VCaP (cell line): ENCODE results near the gene CKLF.

Experiments used
- H3K27ac ChIP-seq: fragments of 450-650 bp; 2 replicates; pipeline ENCODE4 v1.5.1; 2017
- CTCF ChIP-seq: fragments of 450-650 bp; conservative IDR thresholded peaks from 2 replicates; pipeline ENCODE4 v1.5.1; 2017; ENCODE audit warnings: mild to moderate bottlenecking, moderate library complexity

Gene CKLF

GRCh38 chr16:66576296-66576695 is 23.9 kb downstream of the CKLF start:
- no peak for TF ChIP-seq CTCF
- no peak overlapping the region for H3K27ac ChIP-seq

DNA sequence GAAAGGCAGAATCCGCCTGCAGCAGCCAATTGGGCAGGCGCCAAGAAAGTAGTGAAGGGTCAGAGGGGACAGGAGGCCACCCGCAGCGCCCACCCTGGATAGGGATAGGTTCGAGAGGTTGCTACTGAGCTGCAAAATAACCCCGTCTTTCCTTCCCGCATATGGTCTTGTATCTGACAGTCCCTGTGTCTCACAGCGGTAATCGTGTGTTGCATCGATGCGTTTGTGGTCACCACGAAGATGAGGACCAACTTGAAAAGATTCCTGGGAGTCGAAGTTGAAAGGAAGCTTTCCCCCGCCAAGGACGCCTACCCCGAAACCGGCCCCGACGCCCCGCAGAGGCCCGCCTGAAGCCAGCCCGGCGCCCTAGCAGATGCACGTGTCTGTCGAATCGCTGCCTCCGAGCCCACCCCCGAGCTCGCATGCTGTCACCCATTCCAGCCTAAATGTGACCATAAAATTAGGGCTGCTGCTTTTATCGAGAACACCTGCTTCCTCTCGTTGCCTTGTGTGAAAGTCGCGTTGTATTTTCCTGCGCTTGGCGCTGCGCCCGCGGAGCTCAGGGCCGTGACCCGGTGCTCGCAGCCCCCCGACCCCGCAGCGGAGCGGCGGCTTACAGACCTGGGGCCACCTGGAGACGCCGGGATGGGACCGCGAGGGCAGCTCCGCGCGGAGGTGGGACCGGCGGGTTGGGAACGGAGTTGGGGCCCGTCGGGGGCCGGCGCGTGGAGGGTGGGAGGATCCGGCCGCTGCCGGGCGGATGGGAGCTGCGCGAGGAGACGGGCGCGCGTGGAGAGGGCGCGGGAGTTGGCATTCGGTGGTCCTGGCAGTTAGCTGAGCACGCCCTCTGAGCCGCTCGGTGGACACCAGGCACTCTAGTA is 26.5 kb downstream of the CKLF start, which contains the start of gene CMTM2:
TSS of gene CMTM2 (plus strand) at position 813 of the 881 bp plus-strand sequence. CDS start 145 bp downstream, outside the sequence.
- no peak within 1 kb of the TSS for H3K27ac ChIP-seq
- TF ChIP-seq CTCF, result no peak

GRCh38 chr16:66580605-66581209 is 28.3 kb downstream of the CKLF start:
- TF ChIP-seq CTCF, result no peak
- H3K27ac ChIP-seq, result no peak overlapping the region

DNA sequence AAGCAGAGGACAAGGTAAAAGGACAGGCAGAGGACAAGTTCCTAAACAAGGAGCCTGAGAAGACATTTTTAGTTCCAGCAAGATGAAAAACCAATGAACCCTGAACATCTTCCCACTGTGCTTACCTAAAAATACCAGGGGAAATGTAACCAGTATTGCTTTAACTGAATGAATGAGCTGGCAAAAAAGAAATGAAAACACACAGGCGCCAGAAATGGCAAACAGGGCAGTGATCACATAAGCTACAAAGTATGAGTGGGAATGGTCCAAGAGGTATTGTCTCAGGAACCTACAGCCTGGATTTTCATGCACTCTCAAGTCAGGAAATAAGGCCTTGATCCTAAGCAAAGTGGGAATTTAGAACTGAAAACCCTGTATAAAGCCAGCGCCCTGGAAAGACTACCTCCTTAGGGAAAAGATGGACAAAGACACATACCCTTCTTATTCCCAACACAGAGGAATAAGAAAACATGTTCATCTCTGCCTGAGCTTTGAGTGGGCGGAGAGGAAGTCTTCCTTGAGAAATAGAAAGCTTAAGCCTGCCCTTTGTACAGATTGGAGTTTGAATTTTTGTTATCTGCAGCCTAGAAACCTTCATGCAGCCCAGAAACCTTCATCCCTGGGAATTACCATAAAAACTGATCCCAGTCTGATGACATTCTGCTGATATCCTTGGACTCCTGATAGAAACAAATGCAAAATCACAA is 29.0 kb downstream of the CKLF start:
- no peak overlapping the region for H3K27ac ChIP-seq
- TF ChIP-seq CTCF, result no peak

DNA sequence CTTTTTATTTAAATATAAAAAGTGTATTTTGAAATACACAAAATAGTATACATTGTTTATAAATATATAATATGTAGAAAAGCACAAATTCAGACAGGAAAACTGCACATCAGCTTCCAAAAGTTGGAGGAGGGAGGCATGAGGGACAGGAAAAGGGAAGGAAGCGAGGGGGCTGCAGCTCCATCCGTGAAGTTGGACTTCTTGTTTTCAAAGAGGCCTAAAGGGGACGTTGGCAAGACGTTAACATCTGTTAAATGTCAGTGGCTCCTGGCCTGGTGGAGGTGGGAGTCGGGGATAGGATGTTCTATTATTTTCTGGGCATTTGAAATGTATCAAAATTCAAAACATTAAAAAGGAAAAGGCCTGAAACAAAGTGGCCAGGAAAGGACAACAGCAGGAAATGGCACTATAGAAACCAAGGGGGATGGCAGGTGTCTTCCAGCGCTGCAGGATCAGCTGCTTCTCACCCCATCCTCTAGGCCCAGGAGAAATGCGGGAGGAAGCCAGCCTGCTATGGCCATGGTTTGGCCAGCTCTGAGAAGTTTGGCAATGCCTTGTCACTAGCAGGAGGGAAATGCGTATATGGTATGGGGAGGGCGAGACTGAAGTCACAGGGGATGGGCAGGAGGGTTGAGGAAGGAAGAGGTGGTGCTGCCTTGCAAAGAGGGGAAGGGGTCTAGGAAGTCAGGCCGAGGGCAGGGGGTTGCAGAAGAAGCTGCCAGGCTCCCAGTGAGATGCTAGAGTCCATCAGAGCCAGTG is 33.3 kb downstream of the CKLF start:
- no peak for TF ChIP-seq CTCF
- H3K27ac ChIP-seq, result no peak overlapping the region

GRCh38 chr16:66587881-66588600 is 35.7 kb downstream of the CKLF start:
- no peak for TF ChIP-seq CTCF

More at GRCh38 chr16:66587881-66588600, 35.7 kb downstream of the CKLF start:
- H3K27ac ChIP-seq, result no peak overlapping the region
